SH-SY5Y (cell line): ENCODE data around the gene MAP3K4.

Experiments used
- GATA2 ChIP-seq: IDR thresholded peaks from 2 replicates; pipeline ENCODE4 v1.6.1; 2011; ENCODE audit warnings: mild to moderate bottlenecking, low read depth, low read length
- GATA3 ChIP-seq: IDR thresholded peaks from 2 replicates; pipeline ENCODE4 v1.6.1; 2011; ENCODE audit warnings: low read depth, mild to moderate bottlenecking, low read length, moderate library complexity

DNA sequence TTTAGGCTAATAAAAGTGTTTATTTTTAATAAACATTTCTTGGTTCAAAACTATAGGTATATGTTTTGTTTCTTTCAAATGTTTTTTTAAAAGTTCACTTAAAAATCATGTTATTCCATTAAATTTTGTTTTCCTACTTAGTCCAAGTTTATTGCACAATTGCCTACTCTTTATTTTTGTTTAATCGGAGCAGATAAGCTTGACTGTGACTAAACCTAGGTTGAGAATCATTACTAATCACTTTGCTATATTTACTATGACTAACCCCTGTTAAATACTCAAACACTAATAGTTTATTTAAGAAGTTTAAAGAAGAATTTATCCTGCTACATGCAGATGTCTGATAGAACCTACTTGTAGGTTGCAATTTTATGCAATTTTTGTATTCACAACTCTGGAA, 18.8 kb downstream of the MAP3K4 start:
- TF ChIP-seq GATA3 (no peak), GATA2 (no peak)
